HepG2 (cell line): Measurements from ENCODE around the gene RNGTT. TPM values are rescaled to one million over a fixed set of nuclear protein-coding genes. Genes with fewer than 3 reads are reported as not detected.
A peak's percentile ranks its signal among the peaks of the same experiment; 100 is the strongest.
"Not testable (repeated sequence)": the region's sequence is repeated elsewhere in the genome, so short reads cannot be mapped to it uniquely, and the experiment has no call there.

Source experiments
- ATAC-seq: fragments of 200-7000 bp; cut with Tn5 transposase; 3 replicates; pipeline ENCODE4 v1.9.1; 2020; ENCODE audit warnings: mild to moderate bottlenecking, moderate library complexity
- BruUV-seq: library from RNA; stranded (reverse); fragments of 400-500 nt; replicated peaks from 2 replicates; lab custom pipeline; 2021; lab: Mats Ljungman, UMichigan
- CTCF ChIA-PET: fragments of 300-600 bp; formaldehyde crosslinking; extraction: SDS; loops from one replicate; lab custom pipeline; 2021; ENCODE audit warnings: low total read pairs, inconsistent platforms, low intra/inter-chr PET ratio; lab: Yijun Ruan, JAX
- POLR2A ChIA-PET: fragments of 350-600 bp; sonication (Branson Sonifier 250); formaldehyde crosslinking; loops from one replicate; lab custom pipeline; 2020; ENCODE audit warnings: antibody characterized with exemption, inconsistent platforms; lab: Yijun Ruan, JAX
- DNase-seq: peaks from one replicate; pipeline ENCODE4 v3.0.0-alpha.2; 2015; ENCODE audit warnings: low spot score
- FAIRE-seq: peaks from 3 replicates; lab custom pipeline; 2011; peaks lifted over from hg19 to GRCh38; lab: Jason Lieb, UNC
- H2AFZ ChIP-seq: one replicate; pipeline ENCODE4 v1.6.1; 2011; ENCODE audit warnings: low read length, inconsistent platforms
- H3K27ac ChIP-seq: fragments of 300-600 bp; 3 replicates; pipeline ENCODE4 v1.8.0; 2011; ENCODE audit warnings: mixed run types, mild to moderate bottlenecking, mixed read lengths, low read length, inconsistent platforms; ENCODE audit not compliant: insufficient read depth; ENCODE audit errors: extremely low read length
- H3K27me3 ChIP-seq, 2 experiments: fragments of 200-600 bp in 1 of 2; 2 replicates in 1 of 2; 3 replicates in 1 of 2; pipeline versions ENCODE4 v1.6.0 to v1.8.0; 2011; ENCODE audit warnings: low read length in 2 of 2, mild to moderate bottlenecking in 2 of 2, moderate library complexity in 2 of 2, inconsistent platforms in 1 of 2; ENCODE audit not compliant: insufficient read depth in 2 of 2, control insufficient read depth in 1 of 2
- H3K36me3 ChIP-seq, 2 experiments: fragments of 200-600 bp in 1 of 2; replicated peaks in 1 of 2; 2 replicates in 1 of 2; 3 replicates in 1 of 2; pipeline versions ENCODE4 v1.5.1 to v1.8.0; 2011; ENCODE audit warnings: low read length in 2 of 2, inconsistent platforms in 1 of 2; ENCODE audit not compliant: insufficient read depth in 2 of 2, control insufficient read depth in 1 of 2
- H3K4me1 ChIP-seq: 2 replicates; pipeline ENCODE4 v1.5.1; 2012; ENCODE audit warnings: low read length, inconsistent platforms; ENCODE audit not compliant: insufficient read depth
- H3K4me2 ChIP-seq: 2 replicates; pipeline ENCODE4 v1.6.0; 2011; ENCODE audit warnings: low read depth, low read length, inconsistent platforms
- H3K4me3 ChIP-seq, 3 experiments: fragments of 200-600 bp in 1 of 3; sonication (generic), shearing (Covaris generic) in 1 of 3; replicated peaks in 1 of 3; 2 replicates each; pipeline ENCODE4 v1.5.1; 2011 to 2016; ENCODE audit warnings: low read length in 3 of 3, inconsistent platforms in 2 of 3, low read depth in 2 of 3, mild to moderate bottlenecking in 2 of 3, control low read depth in 1 of 3, mixed read lengths in 1 of 3; ENCODE audit not compliant: insufficient read depth in 1 of 3
- H3K79me2 ChIP-seq: one replicate; pipeline ENCODE4 v1.6.1; 2011; ENCODE audit warnings: low read length, inconsistent platforms; ENCODE audit not compliant: insufficient read depth
- H3K9ac ChIP-seq: 2 replicates; pipeline ENCODE4 v1.6.0; 2011; ENCODE audit warnings: mild to moderate bottlenecking, low read depth, low read length, inconsistent platforms; ENCODE audit not compliant: insufficient read depth
- H3K9me3 ChIP-seq: 2 replicates; pipeline ENCODE4 v1.5.1; 2012; ENCODE audit warnings: mild to moderate bottlenecking, low read length
- H4K20me1 ChIP-seq: 2 replicates; pipeline ENCODE4 v1.6.0; 2011; ENCODE audit warnings: inconsistent platforms, mild to moderate bottlenecking, low read length, moderate library complexity; ENCODE audit not compliant: insufficient read depth
- ARID5B ChIP-seq: IDR thresholded peaks from 2 replicates; pipeline ENCODE4 v1.4.0; 2020; ENCODE audit warnings: mild to moderate bottlenecking, missing genetic modification reagents
- FOSL2 ChIP-seq: sonication (generic); formaldehyde crosslinking; IDR thresholded peaks from 2 replicates; pipeline ENCODE4 v1.4.0; 2020; ENCODE audit warnings: missing genetic modification reagents
- FOXA1 ChIP-seq, 2 experiments: fragments of 450-650 bp in 1 of 2; sonication (generic) in 1 of 2; formaldehyde crosslinking in 1 of 2; IDR thresholded peaks; 2 replicates each; pipeline versions ENCODE4 v1.4.0 to v1.6.1; 2016 to 2020; ENCODE audit warnings: missing genetic modification reagents in 1 of 2
- FOXK2 ChIP-seq: fragments of 450-650 bp; IDR thresholded peaks from 2 replicates; pipeline ENCODE4 v1.6.1; 2016
- HDAC1 ChIP-seq: sonication (generic); formaldehyde crosslinking; IDR thresholded peaks from 2 replicates; pipeline ENCODE4 v1.5.1; 2020; ENCODE audit warnings: mild to moderate bottlenecking, missing genetic modification reagents
- HDAC2 ChIP-seq: sonication (generic); formaldehyde crosslinking; IDR thresholded peaks from 2 replicates; pipeline ENCODE4 v1.4.0; 2020; ENCODE audit warnings: missing genetic modification reagents
- HMG20B ChIP-seq: conservative IDR thresholded peaks from 2 replicates; pipeline ENCODE4 v1.6.1; 2016; ENCODE audit warnings: missing genetic modification reagents, missing compliant biosample characterization
- HNF4G ChIP-seq, 2 experiments: sonication (generic) in 1 of 2; formaldehyde crosslinking in 1 of 2; IDR thresholded peaks; 2 replicates each; pipeline versions ENCODE4 v1.4.0 to v1.6.1; 2011 to 2020; ENCODE audit warnings: borderline replicate concordance in 2 of 2, low read depth in 2 of 2, mild to moderate bottlenecking in 2 of 2, low read length in 1 of 2, missing genetic modification reagents in 1 of 2, moderate library complexity in 1 of 2
- HOXA3 ChIP-seq: sonication (generic); formaldehyde crosslinking; IDR thresholded peaks from 2 replicates; pipeline ENCODE4 v1.5.0; 2020; ENCODE audit warnings: missing genetic modification reagents
- ISL2 ChIP-seq: sonication (generic); formaldehyde crosslinking; IDR thresholded peaks from 2 replicates; pipeline ENCODE4 v1.5.0; 2020; ENCODE audit warnings: missing genetic modification reagents
- KDM6A ChIP-seq: IDR thresholded peaks from 2 replicates; pipeline ENCODE4 v1.6.1; 2016; ENCODE audit warnings: low read depth
- KLF12 ChIP-seq: sonication (generic); formaldehyde crosslinking; IDR thresholded peaks from 2 replicates; pipeline ENCODE4 v1.4.0; 2020; ENCODE audit warnings: missing genetic modification reagents, borderline replicate concordance
- NR2F2 ChIP-seq: IDR thresholded peaks from 2 replicates; pipeline ENCODE4 v1.6.1; 2012; ENCODE audit warnings: low read depth, inconsistent platforms, borderline replicate concordance
- POGZ ChIP-seq: sonication (generic); formaldehyde crosslinking; IDR thresholded peaks from 2 replicates; pipeline ENCODE4 v1.4.0; 2020; ENCODE audit warnings: mild to moderate bottlenecking, missing genetic modification reagents
- RARA ChIP-seq: IDR thresholded peaks from 2 replicates; pipeline ENCODE4 v1.6.1; 2016; ENCODE audit warnings: missing genetic modification reagents, missing compliant biosample characterization
- RCOR2 ChIP-seq: IDR thresholded peaks from 2 replicates; pipeline ENCODE4 v1.6.1; 2016; ENCODE audit warnings: missing biosample characterization, missing genetic modification reagents
- SIX4 ChIP-seq: sonication (generic); formaldehyde crosslinking; IDR thresholded peaks from 2 replicates; pipeline ENCODE4 v1.4.0; 2020; ENCODE audit warnings: missing genetic modification reagents
- TCF12 ChIP-seq, 2 experiments: fragments of 450-650 bp in 1 of 2; sonication (generic) in 1 of 2; formaldehyde crosslinking in 1 of 2; IDR thresholded peaks; 2 replicates each; pipeline versions ENCODE4 v1.6.1 to v1.8.0; 2017 to 2022; ENCODE audit warnings: antibody characterized with exemption in 1 of 2, mild to moderate bottlenecking in 1 of 2, missing genetic modification reagents in 1 of 2, moderate library complexity in 1 of 2
- ZMYM2 ChIP-seq: sonication (generic); formaldehyde crosslinking; IDR thresholded peaks from 2 replicates; pipeline ENCODE4 v1.8.0; 2022; ENCODE audit warnings: mild to moderate bottlenecking, missing genetic modification reagents
- ZMYM3 ChIP-seq: sonication (generic); formaldehyde crosslinking; IDR thresholded peaks from 2 replicates; pipeline ENCODE4 v1.5.1; 2020; ENCODE audit warnings: mild to moderate bottlenecking, missing genetic modification reagents
- ZMYM4 ChIP-seq: sonication (generic); formaldehyde crosslinking; IDR thresholded peaks from 2 replicates; pipeline ENCODE4 v1.8.1; 2023; ENCODE audit warnings: mild to moderate bottlenecking, missing genetic modification reagents
- ZNF331 ChIP-seq: sonication (generic); formaldehyde crosslinking; IDR thresholded peaks from 2 replicates; pipeline ENCODE4 v1.4.0; 2020; ENCODE audit warnings: missing genetic modification reagents
- WGBS: methylation state at CpG from one replicate; pipeline ENCODE4 v1.1.6; 2017; ENCODE audit warnings: low lambda C conversion rate; 5-methylcytosine and 5-hydroxymethylcytosine counted together
- in situ Hi-C: cut with HindIII; loops from 2 replicates; pipeline ENCODE4 v1.10.0; 2017; ENCODE audit warnings: low pct_unique_long_range_greater_than_20kb; ENCODE audit not compliant: extremely low pct_ligation_motif_present
- intact Hi-C: fragments of 100-400 bp; cut with micrococcal nuclease; formaldehyde crosslinking; loops from one replicate; pipeline ENCODE4 v1.10.0; 2022; ENCODE audit not compliant: unreplicated experiment
- polyA plus RNA-seq, 8 experiments: library from polyadenylated mRNA; depleted of rRNA in 3 of 8; stranded (reverse) in 7 of 8; unstranded in 1 of 8; fragments of >200 nt; fragmentation: Illumina TruSeq in 4 of 8; extraction: Trizol in 4 of 8; gene quantifications; 2 replicates each; pipeline versions ENCODE4 v1.2.1 to v1.2.3, GENCODE V29; 2011 to 2016; ENCODE audit warnings: low read depth in 4 of 8, missing spikeins in 1 of 8, mixed read lengths in 1 of 8; ENCODE audit not compliant: insufficient read depth in 1 of 8
- total RNA-seq, 5 experiments: library from RNA; depleted of rRNA; stranded (reverse); fragments of >200 nt; fragmentation: Illumina TruSeq; extraction: Trizol; gene quantifications; 2 replicates each; pipeline ENCODE4 v1.2.3, GENCODE V29; 2016; ENCODE audit warnings: low read depth in 1 of 5

Gene RNGTT
- total and polyA plus RNA-seq, 2 of the 13 experiments (the other 11 are each of a cell fraction or from before 2014, with no cell fraction given) = 6.0 to 22.6 TPM

GRCh38 chr6:88969255-88969654 lies 5.8 kb upstream of the RNGTT start:
- H3K27ac ChIP-seq; CTCF ChIA-PET; H3K79me2 ChIP-seq; H2AFZ ChIP-seq; intact Hi-C loops; H3K27me3 ChIP-seq; H4K20me1 ChIP-seq; H3K36me3 ChIP-seq; H3K4me3 ChIP-seq; in situ Hi-C loops; ATAC-seq; H3K9ac ChIP-seq; H3K9me3 ChIP-seq; BruUV-seq; TF ChIP-seq FOXA1, TCF12 (IDR thresholded peaks at IDR 0.05): not testable (repeated sequence)
- WGBS = 9% methylated on average over 2 of the region's 2 CpGs
- POLR2A ChIA-PET = interaction anchor here (0.6 to 1.0 kb wide), 4 partner anchors 14 to 854 kb away, joined by 3 to 9 read pairs (median 4); partner anchors contain the start of gene PNRC1
- peak; percentile 66 for DNase-seq
- Histone ChIP-seq H3K4me1 (peaks cover 92% of the 10 kb centered on the region), H3K4me2 (0 out of 2 replicates have a peak overlapping the region, but pooled peaks have one; percentile 12)
- peak; percentile 49 for FAIRE-seq
- TF ChIP-seq FOXK2 (0 out of 2 replicates have a peak, but pooled peaks have one; percentile 12), NR2F2 (peak; percentile 86), KDM6A (peak; percentile 31; the same call in 1 of the 2 replicates), ZMYM4 (CRISPR knock-in tag) (peak; percentile 82), ZNF331 (CRISPR knock-in tag) (0 out of 2 replicates have a peak, but pooled peaks have one; percentile 21), RARA (CRISPR knock-in tag) (peak; percentile 80), HDAC1 (CRISPR knock-in tag) (peak; percentile 55; the same call in 1 of the 2 replicates), HDAC2 (CRISPR knock-in tag) (peak; percentile 32; the same call in 1 of the 2 replicates), SIX4 (CRISPR knock-in tag) (0 out of 2 replicates have a peak, but pooled peaks have one; percentile 10), ARID5B (CRISPR knock-in tag) (peak; percentile 84), HNF4G (IDR thresholded peaks at IDR 0.05; ENCODE audit: borderline replicate concordance, low read depth, low read length) (peak; percentile 81), HNF4G (CRISPR knock-in tag; IDR thresholded peaks at IDR 0.05; ENCODE audit: borderline replicate concordance, low read depth) (peak; percentile 71; the same call in 1 of the 2 replicates), ISL2 (CRISPR knock-in tag) (peak; percentile 78), FOSL2 (CRISPR knock-in tag) (0 out of 2 replicates have a peak, but pooled peaks have one; percentile 9), RCOR2 (peak; percentile 65; the same call in 1 of the 2 replicates), HOXA3 (CRISPR knock-in tag) (peak; percentile 23; the same call in 1 of the 2 replicates), FOXA1 (CRISPR knock-in tag; IDR thresholded peaks at IDR 0.05) (0 out of 2 replicates have a peak, but pooled peaks have one; percentile 26), HMG20B (peak; percentile 37; the same call in 1 of the 2 replicates), KLF12 (CRISPR knock-in tag) (peak; percentile 35; the same call in 1 of the 2 replicates), POGZ (CRISPR knock-in tag) (peak; percentile 83), TCF12 (CRISPR knock-in tag; IDR thresholded peaks at IDR 0.05) (peak; percentile 52; the same call in 1 of the 2 replicates), ZMYM2 (CRISPR knock-in tag) (peak; percentile 92; the same call in 1 of the 2 replicates), ZMYM3 (peak; percentile 33; the same call in 1 of the 2 replicates)
